Retinal pigment epithelial cell (primary cell): Measurements from ENCODE around the gene OR52B2.

Source experiments
- DNase-seq: peaks from one replicate; pipeline ENCODE4 v3.0.0-alpha.2; 2010; ENCODE audit warnings: low read depth
- H3K4me3 ChIP-seq: 2 replicates; pipeline ENCODE4 v1.5.1; 2011; ENCODE audit warnings: mild to moderate bottlenecking, low read length, control low read depth, moderate library complexity
- TF ChIP-seq, protein P1 (sequence below): conservative IDR thresholded peaks from 2 replicates; pipeline ENCODE4 v1.5.1; 2011; ENCODE audit warnings: low read depth, low read length, control low read depth, inconsistent platforms

The OR52B2 gene

DNA sequence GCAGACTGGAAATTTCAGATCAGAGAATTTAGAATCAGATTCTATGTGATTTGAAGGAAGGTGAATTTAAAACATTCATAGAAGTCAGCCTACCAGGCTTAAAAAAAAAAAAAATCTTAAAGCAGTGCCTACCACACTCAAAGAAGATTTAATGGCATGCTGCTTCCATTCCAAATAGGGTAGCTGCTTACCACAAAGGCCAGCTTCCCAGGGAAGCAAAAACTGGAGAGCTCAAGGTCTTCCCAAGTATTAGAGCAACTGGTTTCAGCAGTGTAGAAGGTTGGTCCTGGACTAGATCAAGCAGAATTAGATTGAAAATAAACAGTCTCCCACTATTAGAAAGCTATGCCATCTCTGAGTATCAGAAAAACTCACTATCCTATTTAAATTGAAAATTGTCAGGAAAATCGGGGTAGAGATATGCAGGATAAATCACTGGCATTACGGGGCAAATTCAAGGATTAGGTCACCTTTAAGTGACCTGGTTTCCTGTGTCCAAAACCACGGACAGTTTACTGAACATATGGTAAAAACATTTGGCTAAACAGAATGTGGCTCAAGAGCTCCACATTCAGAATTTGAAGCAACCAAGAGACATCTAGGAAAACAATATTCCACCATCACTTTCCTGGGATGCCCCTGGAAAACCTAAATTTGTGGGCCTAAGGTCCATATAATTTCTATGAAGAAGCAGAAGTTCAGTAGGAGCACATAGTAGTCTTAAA is 36.5 kb upstream of the OR52B2 start:
- no peak overlapping the region for H3K4me3 ChIP-seq
- TF ChIP-seq, protein P1, sequence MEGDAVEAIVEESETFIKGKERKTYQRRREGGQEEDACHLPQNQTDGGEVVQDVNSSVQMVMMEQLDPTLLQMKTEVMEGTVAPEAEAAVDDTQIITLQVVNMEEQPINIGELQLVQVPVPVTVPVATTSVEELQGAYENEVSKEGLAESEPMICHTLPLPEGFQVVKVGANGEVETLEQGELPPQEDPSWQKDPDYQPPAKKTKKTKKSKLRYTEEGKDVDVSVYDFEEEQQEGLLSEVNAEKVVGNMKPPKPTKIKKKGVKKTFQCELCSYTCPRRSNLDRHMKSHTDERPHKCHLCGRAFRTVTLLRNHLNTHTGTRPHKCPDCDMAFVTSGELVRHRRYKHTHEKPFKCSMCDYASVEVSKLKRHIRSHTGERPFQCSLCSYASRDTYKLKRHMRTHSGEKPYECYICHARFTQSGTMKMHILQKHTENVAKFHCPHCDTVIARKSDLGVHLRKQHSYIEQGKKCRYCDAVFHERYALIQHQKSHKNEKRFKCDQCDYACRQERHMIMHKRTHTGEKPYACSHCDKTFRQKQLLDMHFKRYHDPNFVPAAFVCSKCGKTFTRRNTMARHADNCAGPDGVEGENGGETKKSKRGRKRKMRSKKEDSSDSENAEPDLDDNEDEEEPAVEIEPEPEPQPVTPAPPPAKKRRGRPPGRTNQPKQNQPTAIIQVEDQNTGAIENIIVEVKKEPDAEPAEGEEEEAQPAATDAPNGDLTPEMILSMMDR = no peak
- DNase-seq = no peak

DNA sequence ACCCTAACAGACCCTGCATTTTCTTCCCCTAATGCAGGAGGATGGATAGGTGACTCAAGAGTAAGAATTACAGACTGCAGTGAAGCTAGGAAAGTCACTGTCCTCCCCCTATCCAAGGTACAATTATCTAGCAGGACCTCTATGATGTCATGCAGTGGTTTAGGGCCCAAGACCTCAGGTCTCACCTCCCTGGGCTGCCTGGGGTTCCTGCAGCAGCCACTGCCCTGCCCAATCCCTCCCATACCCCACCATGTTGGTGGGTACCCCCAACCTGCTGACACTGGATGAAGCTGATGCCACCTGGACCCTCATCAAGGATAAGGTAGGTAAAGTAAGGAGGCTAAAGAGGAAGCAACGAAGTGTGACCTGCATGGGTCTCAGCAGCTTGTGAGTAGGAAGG is 35.2 kb upstream of the OR52B2 start, which contains the start of gene C11orf42:
C11orf42 (plus strand) TSS at position 192 of the 400 bp plus-strand sequence; CDS start at position 251, 59 bp downstream.
- H3K4me3 ChIP-seq = no peak within 1 kb of the TSS
- TF ChIP-seq, protein P1 = no peak
- DNase-seq = no peak

GRCh38 chr11:6204706-6205105 is 34.6 kb upstream of the OR52B2 start:
- DNase-seq = no peak
- TF ChIP-seq, protein P1 = no peak

DNA sequence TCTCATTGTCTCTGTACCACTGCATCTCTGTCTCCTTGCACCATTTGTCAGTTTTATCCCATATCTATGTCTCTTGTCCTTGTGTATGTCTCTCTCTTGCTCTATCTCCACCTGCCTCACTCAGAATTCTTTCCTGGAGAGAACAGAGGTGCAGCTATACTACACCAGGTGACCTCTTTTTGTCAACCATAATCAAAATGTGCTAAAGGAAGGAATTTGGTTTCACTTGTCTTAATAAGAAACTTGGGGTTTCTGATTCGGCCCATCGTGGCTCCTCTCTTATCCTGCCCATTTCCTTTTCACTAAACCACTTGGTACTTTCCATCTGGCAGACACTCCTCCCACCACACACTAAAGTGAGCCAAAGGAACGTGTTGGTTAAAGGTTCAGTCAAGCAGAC is 33.2 kb upstream of the OR52B2 start:
- no peak for DNase-seq
- TF ChIP-seq, protein P1 = no peak
- no peak overlapping the region for H3K4me3 ChIP-seq

More at GRCh38 chr11:6204706-6205105, 34.6 kb upstream of the OR52B2 start:
- H3K4me3 ChIP-seq = no peak overlapping the region

DNA sequence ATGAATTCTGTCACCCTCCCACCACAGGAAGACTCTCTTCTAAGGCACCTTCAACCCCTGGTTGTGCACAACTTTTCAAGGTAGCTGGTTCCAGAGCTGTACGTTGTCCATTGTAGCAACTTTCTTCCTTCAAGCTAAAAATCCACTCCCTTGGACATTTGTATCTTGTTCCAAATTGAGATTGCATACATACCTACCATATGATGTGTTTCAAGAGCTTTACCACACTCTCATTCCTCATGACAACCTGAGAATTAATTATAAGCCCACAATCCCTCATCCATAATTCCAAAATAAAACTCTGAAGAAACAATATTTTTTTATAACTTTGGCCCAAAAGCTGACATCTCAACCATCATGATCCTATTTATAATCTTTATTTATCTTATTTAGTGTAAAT is 31.9 kb upstream of the OR52B2 start:
- no peak overlapping the region for H3K4me3 ChIP-seq
- TF ChIP-seq, protein P1 = no peak
- no peak for DNase-seq

DNA sequence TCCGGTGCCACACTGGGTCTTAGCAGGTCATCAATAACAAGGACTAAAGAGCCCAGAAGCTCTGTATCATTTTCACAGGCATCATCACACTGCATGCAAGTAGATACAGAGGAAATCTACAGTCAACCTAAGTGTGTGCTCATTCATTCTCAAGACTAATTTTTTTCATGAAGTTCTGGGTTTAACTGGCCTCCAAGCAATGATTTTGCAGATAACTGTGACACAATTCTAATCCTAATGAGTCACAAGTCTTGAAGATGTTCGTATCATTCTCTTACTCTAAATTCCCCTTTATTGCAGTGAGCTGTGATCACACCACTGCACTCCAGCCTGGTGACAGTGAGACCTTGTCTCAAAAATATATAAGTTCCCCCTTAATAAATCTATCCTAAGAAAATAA is 31.4 kb upstream of the OR52B2 start:
- TF ChIP-seq, protein P1 = no peak
- H3K4me3 ChIP-seq = no peak overlapping the region
- DNase-seq = no peak

DNA sequence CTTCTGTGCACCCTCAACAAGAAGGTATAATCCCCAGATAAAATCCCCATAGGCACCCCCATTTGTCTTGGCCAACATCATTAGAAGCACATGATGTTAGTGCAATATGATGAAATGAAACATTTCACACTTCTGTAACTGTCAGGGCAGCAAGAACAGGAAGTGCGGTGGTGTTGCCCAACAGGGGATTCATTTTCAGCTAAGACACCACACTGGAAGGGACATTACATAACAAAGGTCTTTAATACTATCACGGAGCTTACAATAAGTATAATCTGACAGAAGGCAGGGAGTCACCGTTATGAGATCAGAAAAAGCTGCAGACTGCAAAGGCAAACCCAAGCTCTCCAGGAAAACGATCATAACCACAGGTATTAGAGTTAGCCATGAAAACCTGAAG is 30.8 kb upstream of the OR52B2 start:
- H3K4me3 ChIP-seq = no peak overlapping the region
- no peak for DNase-seq
- TF ChIP-seq, protein P1 = no peak
